ENCODE results near the gene MEIS3.

The MEIS3 gene

DNA sequence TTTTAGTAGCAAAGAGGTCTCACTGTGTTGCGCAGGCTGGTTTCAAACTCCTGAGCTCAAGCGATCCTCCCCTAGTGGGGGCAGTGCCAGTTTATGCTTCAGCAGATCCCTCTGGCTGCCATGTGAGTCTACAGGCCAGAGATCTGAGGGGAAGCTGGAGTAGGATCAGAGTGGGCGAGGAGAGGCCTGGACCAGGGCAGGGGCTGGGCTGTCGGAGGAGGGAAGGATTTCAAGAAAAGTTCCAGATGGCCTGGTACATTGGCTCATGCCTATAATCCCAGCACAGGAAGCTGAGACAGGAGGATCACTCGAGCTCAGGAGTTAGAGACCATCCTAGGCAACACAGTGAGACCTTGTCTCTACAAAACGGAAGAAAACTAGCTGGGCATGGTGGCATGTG, 60.4 kb downstream of the MEIS3 start:
- no peak overlapping the region for H3K27ac ChIP-seq
- peaks cover 0 to 94% (median 49%) of the 10 kb centered on the region in 11 experiments; a peak in 19 of 22 replicates for H4K20me1 ChIP-seq
- 0 out of 22 replicates have a peak overlapping the region, but pooled peaks of 1 of the 11 experiments have one; percentile 7 for H3K9ac ChIP-seq
- H3K4me1 ChIP-seq = peaks cover 0 to 32% (median 13%) of the 10 kb centered on the region in 10 experiments; a peak in 16 of 20 replicates
- no peak overlapping the region for H3K4me2 ChIP-seq
- H3K27me3 ChIP-seq = no peaks in the 10 kb centered on the region
- peaks cover 97 to 100% (median 100%) of the 10 kb centered on the region in 11 experiments for H3K36me3 ChIP-seq
- peaks cover 0 to 12% (median 0%) of the 10 kb centered on the region in 11 experiments; a peak in 3 of 22 replicates for H3K9me3 ChIP-seq (replicated peaks in 1 of 11)
- H3K4me3 ChIP-seq = no peak overlapping the region
- TF ChIP-seq Cebpa-rat (IDR thresholded peaks at IDR 0.05) = no peak

DNA sequence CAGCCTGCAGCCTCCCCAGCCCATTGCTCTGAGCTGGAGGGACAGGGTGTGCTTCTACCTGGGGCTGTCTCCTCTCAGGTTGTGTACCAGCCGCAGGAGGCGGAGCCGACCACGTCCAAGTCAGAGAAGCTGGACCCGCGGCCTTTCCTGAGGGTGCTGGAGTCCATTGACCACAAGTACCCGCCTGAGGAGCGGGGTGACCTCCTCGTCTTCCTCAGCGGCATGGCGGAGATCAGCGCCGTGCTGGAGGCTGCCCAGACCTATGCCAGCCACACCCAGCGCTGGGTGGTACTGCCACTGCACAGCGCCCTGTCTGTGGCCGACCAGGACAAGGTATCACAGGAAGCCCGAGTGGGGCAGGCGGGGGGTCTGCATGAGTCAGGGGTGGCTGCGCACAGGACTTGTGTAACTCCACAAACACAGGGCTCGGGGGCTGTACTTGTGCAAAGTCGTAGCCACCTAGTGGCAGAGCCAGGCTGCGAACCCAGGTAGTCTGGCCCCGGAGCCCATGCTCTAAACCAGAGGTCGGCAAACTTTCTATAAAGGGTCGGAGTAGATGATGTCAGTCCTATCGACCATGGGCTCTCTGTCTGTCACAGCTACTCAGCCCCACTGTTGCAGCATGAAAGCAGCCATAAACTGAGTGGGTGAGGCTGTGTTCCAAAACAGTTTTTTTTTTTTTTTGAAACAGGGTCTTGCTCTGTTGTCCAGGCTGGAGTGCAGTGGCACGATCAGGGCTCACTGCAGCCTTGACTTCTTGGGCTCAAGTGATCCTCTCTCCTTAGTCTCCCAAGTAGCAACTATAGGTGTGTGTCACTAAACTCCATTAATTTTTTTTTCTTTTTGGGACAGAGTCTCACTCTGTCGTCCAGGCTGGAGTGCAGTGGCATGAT, 61.3 kb downstream of the MEIS3 start:
- H3K36me3 ChIP-seq = peaks cover 100% of the 10 kb centered on the region in 11 experiments
- H3K4me3 ChIP-seq = no peak overlapping the region
- no peak for TF ChIP-seq Cebpa-rat (IDR thresholded peaks at IDR 0.05)
- H4K20me1 ChIP-seq = peaks cover 0 to 94% (median 58%) of the 10 kb centered on the region in 11 experiments; a peak in 20 of 22 replicates
- no peak overlapping the region for H3K9ac ChIP-seq
- H3K27ac ChIP-seq = no peak overlapping the region
- H3K4me2 ChIP-seq = no peak overlapping the region
- H3K4me1 ChIP-seq = peaks cover 0 to 32% (median 4%) of the 10 kb centered on the region in 10 experiments; a peak in 12 of 20 replicates
- H3K9me3 ChIP-seq (replicated peaks in 1 of 11) = peaks cover 0 to 12% (median 0%) of the 10 kb centered on the region in 11 experiments; a peak in 3 of 22 replicates
- H3K27me3 ChIP-seq = no peaks in the 10 kb centered on the region

DNA sequence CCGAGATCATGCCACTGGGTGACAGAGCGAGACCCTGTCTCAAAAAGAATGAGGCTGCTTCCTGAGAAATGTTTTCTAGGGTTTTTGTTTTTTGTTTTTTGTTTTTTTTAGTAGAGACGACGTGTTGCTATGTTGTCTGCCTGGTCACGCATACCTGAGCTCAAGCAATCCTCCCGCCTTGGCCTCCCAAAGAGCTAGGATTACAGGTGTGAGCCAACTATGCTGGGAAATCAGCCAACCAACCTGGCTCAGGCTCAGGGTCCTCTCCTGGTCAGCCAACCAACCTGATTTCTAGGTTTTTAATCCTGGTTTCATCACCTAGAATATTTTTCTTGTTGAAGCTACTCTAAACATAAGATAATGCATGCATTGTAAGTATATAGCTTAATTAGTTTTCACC, 62.4 kb downstream of the MEIS3 start:
- peaks cover 0 to 30% (median 4%) of the 10 kb centered on the region in 10 experiments; a peak in 12 of 20 replicates for H3K4me1 ChIP-seq
- peaks cover 0 to 12% (median 0%) of the 10 kb centered on the region in 11 experiments; a peak in 3 of 22 replicates for H3K9me3 ChIP-seq (replicated peaks in 1 of 11)
- H3K4me3 ChIP-seq = no peak overlapping the region
- H3K36me3 ChIP-seq = peaks cover 98 to 100% (median 100%) of the 10 kb centered on the region in 11 experiments
- no peak overlapping the region for H3K4me2 ChIP-seq
- no peaks in the 10 kb centered on the region for H3K27me3 ChIP-seq
- no peak overlapping the region for H3K9ac ChIP-seq
- no peak overlapping the region for H3K27ac ChIP-seq
- H4K20me1 ChIP-seq = peaks cover 0 to 97% (median 63%) of the 10 kb centered on the region in 11 experiments; a peak in 20 of 22 replicates
- TF ChIP-seq Cebpa-rat (IDR thresholded peaks at IDR 0.05) = no peak

DNA sequence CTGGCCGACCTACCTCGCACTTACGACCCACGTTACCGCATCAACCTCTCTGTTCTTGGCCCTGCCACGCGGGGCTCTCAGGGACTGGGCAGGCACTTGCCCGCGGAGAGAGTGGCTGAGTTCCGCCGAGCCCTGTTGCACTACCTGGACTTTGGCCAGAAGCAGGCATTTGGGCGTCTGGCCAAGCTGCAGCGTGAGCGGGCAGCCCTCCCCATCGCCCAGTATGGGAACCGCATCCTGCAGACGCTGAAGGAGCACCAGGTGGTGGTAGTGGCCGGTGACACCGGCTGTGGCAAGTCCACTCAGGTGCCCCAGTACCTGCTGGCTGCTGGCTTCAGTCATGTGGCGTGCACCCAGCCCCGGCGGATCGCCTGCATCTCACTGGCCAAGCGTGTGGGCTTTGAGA, 66.0 kb downstream of the MEIS3 start:
- Histone ChIP-seq H3K27me3 (no peaks in the 10 kb centered on the region), H3K9me3 (replicated peaks in 1 of 11) (peaks cover 0 to 12% (median 0%) of the 10 kb centered on the region in 11 experiments; a peak in 3 of 22 replicates), H3K9ac (no peak overlapping the region; a peak in 1 of 22 replicates), H3K36me3 (peaks cover 62 to 77% (median 69%) of the 10 kb centered on the region in 11 experiments), H3K4me2 (peak overlapping the region in 3 of 11 experiments; percentile 15 to 36 (median 20); a peak in 3 of 22 replicates), H3K4me3 (no peak overlapping the region), H3K4me1 (peaks cover 17 to 56% (median 31%) of the 10 kb centered on the region in 10 experiments), H3K27ac (no peak overlapping the region), H4K20me1 (peaks cover 0 to 78% (median 49%) of the 10 kb centered on the region in 11 experiments; a peak in 18 of 22 replicates)
- no peak for TF ChIP-seq Cebpa-rat (IDR thresholded peaks at IDR 0.05)
